SK-N-SH treated with all-trans-retinoic acid at 6 μM for 48 hours (cell line): ENCODE results near the gene PCYT1B.

Experiments
- ATAC-seq: fragments of 200-7000 bp; cut with Tn5 transposase; 3 replicates; pipeline ENCODE4 v1.9.1; 2020; ENCODE audit warnings: mild to moderate bottlenecking, moderate library complexity
- ARNTL ChIP-seq: fragments of 450-650 bp; formaldehyde crosslinking; IDR thresholded peaks from 2 replicates; pipeline ENCODE4 v1.5.0; 2020; ENCODE audit warnings: low read depth, mild to moderate bottlenecking, moderate library complexity, borderline replicate concordance
- BACH2 ChIP-seq: fragments of 250-450 bp; sonication (Bioruptor Pico); IDR thresholded peaks from 2 replicates; pipeline ENCODE4 v1.9.0; 2021; ENCODE audit warnings: mild to moderate bottlenecking, borderline replicate concordance
- CREB5 ChIP-seq: fragments of 250-450 bp; sonication (Bioruptor Pico); IDR thresholded peaks from 2 replicates; pipeline ENCODE4 v1.5.1; 2020; ENCODE audit warnings: low read depth, mild to moderate bottlenecking, moderate library complexity
- CSDC2 ChIP-seq: fragments of 250-450 bp; sonication (Bioruptor Pico); IDR thresholded peaks from 2 replicates; pipeline ENCODE4 v1.5.0; 2020; ENCODE audit warnings: mild to moderate bottlenecking, moderate library complexity
- CSRNP3 ChIP-seq: fragments of 250-450 bp; sonication (Bioruptor Pico); IDR thresholded peaks from 2 replicates; pipeline ENCODE4 v1.5.1; 2021; ENCODE audit warnings: mild to moderate bottlenecking, moderate library complexity
- ESRRG ChIP-seq: fragments of 250-450 bp; sonication (Bioruptor Pico); IDR thresholded peaks from 2 replicates; pipeline ENCODE4 v1.6.1; 2021; ENCODE audit warnings: mild to moderate bottlenecking
- GLIS3 ChIP-seq: fragments of 250-450 bp; sonication (Bioruptor Pico); IDR thresholded peaks from 2 replicates; pipeline ENCODE4 v1.5.0; 2020; ENCODE audit warnings: mild to moderate bottlenecking, moderate library complexity
- ISL1 ChIP-seq: fragments of 250-450 bp; sonication (Bioruptor Pico); IDR thresholded peaks from 2 replicates; pipeline ENCODE4 v2.1.2; 2022; ENCODE audit warnings: mild to moderate bottlenecking, moderate library complexity
- OSR1 ChIP-seq: fragments of 250-450 bp; sonication (Bioruptor Pico); IDR thresholded peaks from 2 replicates; pipeline ENCODE4 v1.8.0; 2022; ENCODE audit warnings: moderate library complexity, mild to moderate bottlenecking, inconsistent platforms
- PATZ1 ChIP-seq: fragments of 250-450 bp; sonication (Bioruptor Pico); IDR thresholded peaks from 2 replicates; pipeline ENCODE4 v1.8.0; 2020; ENCODE audit warnings: mild to moderate bottlenecking, moderate library complexity, borderline replicate concordance
- POU6F1 ChIP-seq: fragments of 250-450 bp; sonication (Bioruptor Pico); IDR thresholded peaks from 2 replicates; pipeline ENCODE4 v1.8.0; 2021; ENCODE audit warnings: low read depth, mild to moderate bottlenecking, moderate library complexity, borderline replicate concordance
- PPARA ChIP-seq: fragments of 250-450 bp; sonication (Bioruptor Pico); IDR thresholded peaks from 2 replicates; pipeline ENCODE4 v1.5.0; 2020; ENCODE audit warnings: mild to moderate bottlenecking, borderline replicate concordance
- RARB ChIP-seq: fragments of 250-450 bp; sonication (Bioruptor Pico); IDR thresholded peaks from 2 replicates; pipeline ENCODE4 v1.8.0; 2021; ENCODE audit warnings: mild to moderate bottlenecking, moderate library complexity
- SNAI2 ChIP-seq: fragments of 250-450 bp; sonication (Bioruptor Pico); IDR thresholded peaks from 2 replicates; pipeline ENCODE4 v1.5.0; 2020; ENCODE audit warnings: mild to moderate bottlenecking, moderate library complexity
- TCF4 ChIP-seq: fragments of 250-450 bp; sonication (Bioruptor Pico); IDR thresholded peaks from 2 replicates; pipeline ENCODE4 v1.8.0; 2021; ENCODE audit warnings: mild to moderate bottlenecking, moderate library complexity, borderline replicate concordance
- TOX ChIP-seq: fragments of 250-450 bp; sonication (Bioruptor Pico); IDR thresholded peaks from 2 replicates; pipeline ENCODE4 v1.8.0; 2021; ENCODE audit warnings: mild to moderate bottlenecking, moderate library complexity, borderline replicate concordance
- TSHZ2 ChIP-seq: fragments of 250-450 bp; sonication (Bioruptor Pico); IDR thresholded peaks from 2 replicates; pipeline ENCODE4 v1.5.0; 2020; ENCODE audit warnings: mild to moderate bottlenecking, moderate library complexity
- ZC3H10 ChIP-seq: fragments of 250-450 bp; sonication (Bioruptor Pico); IDR thresholded peaks from 2 replicates; pipeline ENCODE4 v1.5.1; 2021; ENCODE audit warnings: mild to moderate bottlenecking, moderate library complexity
- ZFP3 ChIP-seq: fragments of 250-450 bp; sonication (Bioruptor Pico); IDR thresholded peaks from 2 replicates; pipeline ENCODE4 v1.5.0; 2020; ENCODE audit warnings: mild to moderate bottlenecking, moderate library complexity
- ZFP30 ChIP-seq: fragments of 450-650 bp; formaldehyde crosslinking; IDR thresholded peaks from 2 replicates; pipeline ENCODE4 v1.5.0; 2022; ENCODE audit warnings: mild to moderate bottlenecking, moderate library complexity
- ZNF70 ChIP-seq: fragments of 450-650 bp; formaldehyde crosslinking; IDR thresholded peaks from 2 replicates; pipeline ENCODE4 v1.5.0; 2020; ENCODE audit warnings: mild to moderate bottlenecking, moderate library complexity
- ZNF8 ChIP-seq: fragments of 450-650 bp; formaldehyde crosslinking; IDR thresholded peaks from 2 replicates; pipeline ENCODE4 v1.5.0; 2020; ENCODE audit warnings: mild to moderate bottlenecking, moderate library complexity

PCYT1B gene

GRCh38 chrX:24648495-24648894, 1.3 kb upstream of the PCYT1B start:
- no peak for TF ChIP-seq BACH2
- no peak for TF ChIP-seq TCF4 (CRISPR knock-in tag)
- TF ChIP-seq CSDC2 = no peak
- TF ChIP-seq ARNTL (CRISPR knock-in tag) = no peak
- no peak for TF ChIP-seq ZNF8 (CRISPR knock-in tag)
- TF ChIP-seq OSR1 (CRISPR knock-in tag) = no peak
- TF ChIP-seq TSHZ2 = no peak
- TF ChIP-seq TOX (CRISPR knock-in tag) = no peak
- no peak for TF ChIP-seq ESRRG
- TF ChIP-seq ZFP3 = no peak
- no peak for TF ChIP-seq ZFP30 (CRISPR knock-in tag)
- no peak for ATAC-seq

- peak; percentile 75 for ATAC-seq
- TF ChIP-seq OSR1 (CRISPR knock-in tag) = no peak
- TF ChIP-seq CSDC2 = no peak
- no peak for TF ChIP-seq ZC3H10 (CRISPR knock-in tag)
- no peak for TF ChIP-seq TSHZ2
- no peak for TF ChIP-seq SNAI2
- no peak for TF ChIP-seq ESRRG
- no peak for TF ChIP-seq ISL1 (CRISPR knock-in tag)
- no peak for TF ChIP-seq ZFP30 (CRISPR knock-in tag)
- TF ChIP-seq ZNF8 (CRISPR knock-in tag) = no peak
- TF ChIP-seq ZFP3 = no peak
- no peak for TF ChIP-seq CSRNP3 (CRISPR knock-in tag)
- no peak for TF ChIP-seq CREB5 (CRISPR knock-in tag)
- no peak for TF ChIP-seq PATZ1
- TF ChIP-seq GLIS3 (CRISPR knock-in tag) = no peak
- no peak for TF ChIP-seq TCF4 (CRISPR knock-in tag)
- no peak for TF ChIP-seq RARB (CRISPR knock-in tag)
- no peak for TF ChIP-seq POU6F1 (CRISPR knock-in tag)
- TF ChIP-seq TOX (CRISPR knock-in tag) = no peak
- no peak for TF ChIP-seq ZNF70 (CRISPR knock-in tag)
- no peak for TF ChIP-seq PPARA (CRISPR knock-in tag)
Measured at GRCh38 chrX:24646745-24647182, 383 bp downstream of the PCYT1B start.
